A549 (cell line): Measurements from ENCODE around the gene B4GALT3.
A peak's percentile ranks its signal among the peaks of the same experiment; 100 is the strongest.

Source experiments
- CHD4 ChIP-seq: fragments of 200-600 bp; sonication (generic); IDR thresholded peaks from 2 replicates; pipeline ENCODE4 v1.6.1; 2016; ENCODE audit warnings: antibody characterized with exemption, mild to moderate bottlenecking, borderline replicate concordance
- POLR2A ChIP-seq: IDR thresholded peaks from 2 replicates; pipeline ENCODE4 v1.6.1; 2012; ENCODE audit warnings: mild to moderate bottlenecking, low read length
- RAD21 ChIP-seq, 2 experiments: fragments of >200 bp in 1 of 2; sonication (Bioruptor Twin) in 1 of 2; formaldehyde crosslinking in 1 of 2; IDR thresholded peaks in 1 of 2; conservative IDR thresholded peaks in 1 of 2; 2 replicates in 1 of 2; 3 replicates in 1 of 2; pipeline ENCODE4 v1.6.1; 2012 to 2018; ENCODE audit warnings: inconsistent platforms in 1 of 2
- TF ChIP-seq, protein P1 (sequence below): IDR thresholded peaks from 2 replicates; pipeline ENCODE4 v1.6.1; 2012; ENCODE audit warnings: low read depth, borderline replicate concordance
- TF ChIP-seq, protein P2 (sequence below): fragments of >200 bp; sonication (Bioruptor Twin); formaldehyde crosslinking; IDR thresholded peaks from 3 replicates; pipeline ENCODE4 v1.5.1; 2016
- TF ChIP-seq, protein P3 (sequence below): IDR thresholded peaks from 2 replicates; pipeline ENCODE4 v1.6.1; 2012

DNA sequence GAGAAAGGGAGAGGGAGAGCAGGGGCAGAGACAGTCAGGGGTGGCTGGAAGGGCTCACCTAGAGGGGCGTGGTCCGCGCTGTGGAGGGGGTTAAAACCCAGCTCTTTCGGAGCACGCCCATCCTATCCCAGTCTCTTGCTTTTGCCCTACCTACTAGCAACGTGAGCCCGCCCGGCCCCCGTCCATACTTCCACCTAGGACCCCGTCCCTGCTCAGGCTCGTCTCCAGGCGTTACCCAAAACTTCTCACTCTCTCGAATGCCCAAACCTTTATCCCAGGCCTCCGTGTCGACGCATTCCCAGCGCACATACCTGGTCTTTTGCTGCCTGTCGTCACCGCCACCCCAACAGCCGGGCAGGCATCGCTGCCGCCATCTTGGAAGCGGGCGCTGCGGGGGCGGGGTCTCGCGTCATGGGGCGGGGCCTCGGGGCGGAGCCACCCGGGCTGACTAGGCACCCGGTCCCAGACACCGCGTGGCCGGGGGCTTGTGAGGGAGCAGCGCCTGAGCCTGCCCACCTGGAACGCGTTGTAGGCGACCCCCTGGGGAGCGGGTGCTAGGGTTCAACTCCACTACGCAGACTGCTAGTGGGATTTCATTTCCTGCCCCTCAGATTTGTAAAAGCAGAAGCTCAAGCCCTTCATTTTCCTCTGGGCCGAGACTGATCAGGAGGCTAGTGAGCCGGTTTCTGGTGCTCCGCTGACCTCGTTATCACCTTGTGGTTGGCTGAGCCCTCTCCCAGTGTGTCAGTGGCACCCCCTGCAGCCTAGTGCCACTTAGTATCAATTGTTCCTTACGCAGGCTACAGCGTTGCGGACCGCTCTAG, at the start of gene B4GALT3:
- TF ChIP-seq, protein P1, sequence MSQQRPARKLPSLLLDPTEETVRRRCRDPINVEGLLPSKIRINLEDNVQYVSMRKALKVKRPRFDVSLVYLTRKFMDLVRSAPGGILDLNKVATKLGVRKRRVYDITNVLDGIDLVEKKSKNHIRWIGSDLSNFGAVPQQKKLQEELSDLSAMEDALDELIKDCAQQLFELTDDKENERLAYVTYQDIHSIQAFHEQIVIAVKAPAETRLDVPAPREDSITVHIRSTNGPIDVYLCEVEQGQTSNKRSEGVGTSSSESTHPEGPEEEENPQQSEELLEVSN = peak; percentile 82
- TF ChIP-seq POLR2A (peak; percentile 98), RAD21 (conservative IDR thresholded peaks at IDR 0.05 in 1 of 2, IDR thresholded peaks at IDR 0.05 in 1 of 2) (no peak), CHD4 (no peak)
- TF ChIP-seq, protein P2, sequence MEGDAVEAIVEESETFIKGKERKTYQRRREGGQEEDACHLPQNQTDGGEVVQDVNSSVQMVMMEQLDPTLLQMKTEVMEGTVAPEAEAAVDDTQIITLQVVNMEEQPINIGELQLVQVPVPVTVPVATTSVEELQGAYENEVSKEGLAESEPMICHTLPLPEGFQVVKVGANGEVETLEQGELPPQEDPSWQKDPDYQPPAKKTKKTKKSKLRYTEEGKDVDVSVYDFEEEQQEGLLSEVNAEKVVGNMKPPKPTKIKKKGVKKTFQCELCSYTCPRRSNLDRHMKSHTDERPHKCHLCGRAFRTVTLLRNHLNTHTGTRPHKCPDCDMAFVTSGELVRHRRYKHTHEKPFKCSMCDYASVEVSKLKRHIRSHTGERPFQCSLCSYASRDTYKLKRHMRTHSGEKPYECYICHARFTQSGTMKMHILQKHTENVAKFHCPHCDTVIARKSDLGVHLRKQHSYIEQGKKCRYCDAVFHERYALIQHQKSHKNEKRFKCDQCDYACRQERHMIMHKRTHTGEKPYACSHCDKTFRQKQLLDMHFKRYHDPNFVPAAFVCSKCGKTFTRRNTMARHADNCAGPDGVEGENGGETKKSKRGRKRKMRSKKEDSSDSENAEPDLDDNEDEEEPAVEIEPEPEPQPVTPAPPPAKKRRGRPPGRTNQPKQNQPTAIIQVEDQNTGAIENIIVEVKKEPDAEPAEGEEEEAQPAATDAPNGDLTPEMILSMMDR = no peak
- TF ChIP-seq, protein P3, sequence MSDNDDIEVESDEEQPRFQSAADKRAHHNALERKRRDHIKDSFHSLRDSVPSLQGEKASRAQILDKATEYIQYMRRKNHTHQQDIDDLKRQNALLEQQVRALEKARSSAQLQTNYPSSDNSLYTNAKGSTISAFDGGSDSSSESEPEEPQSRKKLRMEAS = peak; percentile 97
